IMR-90 (cell line): ENCODE measurements around the gene NCBP2L. TPM values are rescaled to one million over a fixed set of nuclear protein-coding genes. Genes with fewer than 3 reads are reported as not detected.

Source experiments
- ATAC-seq: fragments of 200-7000 bp; cut with Tn5 transposase; 2 replicates; pipeline ENCODE4 v1.9.1; 2020; ENCODE audit warnings: low read depth, mild to moderate bottlenecking, moderate library complexity
- BruUV-seq: library from RNA; stranded (reverse); fragments of 400-500 nt; replicated peaks from 2 replicates; lab custom pipeline; 2021; lab: Mats Ljungman, UMichigan
- CTCF ChIA-PET: fragments of 300-600 bp; formaldehyde crosslinking; extraction: SDS; loops from one replicate; lab custom pipeline; 2021; ENCODE audit warnings: antibody characterized with exemption; lab: Yijun Ruan, JAX
- POLR2A ChIA-PET: fragments of 300-600 bp; sonication (Branson Sonifier 250); formaldehyde crosslinking; loops from one replicate; lab custom pipeline; 2022; ENCODE audit warnings: antibody characterized with exemption; ENCODE audit not compliant: unreplicated experiment; lab: Charles Lee
- DNase-seq: peaks from one replicate; pipeline ENCODE4 v3.0.0; 2013
- H2AFZ ChIP-seq: replicated peaks from 2 replicates; pipeline ENCODE3; 2013; ENCODE audit warnings: low read length, mild to moderate bottlenecking; ENCODE audit not compliant: poor library complexity
- H2AK5ac ChIP-seq: 2 replicates; pipeline ENCODE4 v1.6.1; 2013; ENCODE audit warnings: low read depth, low read length, inconsistent platforms
- H2AK9ac ChIP-seq: replicated peaks from 2 replicates; pipeline ENCODE3; 2013; ENCODE audit warnings: mild to moderate bottlenecking, low read depth, low read length, moderate library complexity; ENCODE audit not compliant: poor library complexity
- H2BK120ac ChIP-seq: 2 replicates; pipeline ENCODE4 v1.6.1; 2013; ENCODE audit warnings: low read depth, low read length, inconsistent platforms
- H2BK15ac ChIP-seq: 3 replicates; pipeline ENCODE4 v1.6.1; 2013; ENCODE audit warnings: low read depth, low read length, inconsistent platforms
- H2BK20ac ChIP-seq: 2 replicates; pipeline ENCODE4 v1.6.1; 2013; ENCODE audit warnings: low read depth, mild to moderate bottlenecking, inconsistent platforms, low read length, moderate library complexity
- H2BK5ac ChIP-seq: 2 replicates; pipeline ENCODE4 v1.6.1; 2013; ENCODE audit warnings: mild to moderate bottlenecking, low read depth, low read length, inconsistent platforms; ENCODE audit not compliant: poor library complexity, severe bottlenecking
- H3K14ac ChIP-seq: replicated peaks from 2 replicates; pipeline ENCODE4 v1.6.1; 2013; ENCODE audit warnings: low read depth, low read length, inconsistent platforms
- H3K18ac ChIP-seq: 2 replicates; pipeline ENCODE4 v1.6.1; 2013; ENCODE audit warnings: low read depth, low read length, control low read depth
- H3K23ac ChIP-seq: 2 replicates; pipeline ENCODE4 v1.6.1; 2013; ENCODE audit warnings: low read depth, low read length, inconsistent platforms
- H3K27ac ChIP-seq: 2 replicates; pipeline ENCODE4 v1.5.1; 2013; ENCODE audit warnings: mild to moderate bottlenecking, control low read depth, low read length; ENCODE audit not compliant: insufficient read depth
- H3K27me3 ChIP-seq: 2 replicates; pipeline ENCODE4 v1.6.1; 2013; ENCODE audit warnings: low read length; ENCODE audit not compliant: control insufficient read depth, insufficient read depth
- H3K36me3 ChIP-seq: 2 replicates; pipeline ENCODE4 v1.6.1; 2013; ENCODE audit warnings: low read length, mixed read lengths; ENCODE audit not compliant: control insufficient read depth, insufficient read depth
- H3K4ac ChIP-seq: 2 replicates; pipeline ENCODE4 v1.6.1; 2013; ENCODE audit warnings: low read depth, low read length, inconsistent platforms
- H3K4me1 ChIP-seq: 2 replicates; pipeline ENCODE4 v1.6.1; 2013; ENCODE audit warnings: low read length, mixed read lengths; ENCODE audit not compliant: control insufficient read depth, insufficient read depth
- H3K4me2 ChIP-seq: 2 replicates; pipeline ENCODE4 v1.6.1; 2013; ENCODE audit warnings: low read depth, mild to moderate bottlenecking, control low read depth, low read length, moderate library complexity
- H3K4me3 ChIP-seq: 2 replicates; pipeline ENCODE4 v1.5.1; 2013; ENCODE audit warnings: low read depth, mild to moderate bottlenecking, control low read depth, low read length, moderate library complexity; ENCODE audit not compliant: insufficient read depth
- H3K56ac ChIP-seq: 2 replicates; pipeline ENCODE4 v1.6.1; 2013; ENCODE audit warnings: low read length, inconsistent platforms; ENCODE audit not compliant: insufficient read depth; ENCODE audit errors: extremely low read depth
- H3K79me1 ChIP-seq, 2 experiments: 2 replicates each; pipeline ENCODE4 v1.6.1; 2013; ENCODE audit warnings: low read length in 2 of 2, inconsistent platforms in 1 of 2, low read depth in 1 of 2
- H3K9ac ChIP-seq: 2 replicates; pipeline ENCODE4 v1.6.1; 2013; ENCODE audit warnings: low read depth, low read length, control low read depth
- H3K9me1 ChIP-seq: 2 replicates; pipeline ENCODE4 v1.6.1; 2013; ENCODE audit warnings: low read length, inconsistent platforms; ENCODE audit not compliant: insufficient read depth
- H3K9me3 ChIP-seq: 2 replicates; pipeline ENCODE4 v1.6.1; 2013; ENCODE audit warnings: low read length; ENCODE audit not compliant: control insufficient read depth, insufficient read depth
- H4K20me1 ChIP-seq: 2 replicates; pipeline ENCODE4 v1.6.1; 2013; ENCODE audit warnings: low read length, inconsistent platforms; ENCODE audit not compliant: insufficient read depth
- H4K5ac ChIP-seq: 2 replicates; pipeline ENCODE4 v1.6.1; 2013; ENCODE audit warnings: mild to moderate bottlenecking, low read depth, low read length, control low read depth
- H4K8ac ChIP-seq, 2 experiments: 2 replicates each; pipeline ENCODE4 v1.6.1; 2013; ENCODE audit warnings: low read depth in 2 of 2, low read length in 2 of 2, control low read depth in 1 of 2, inconsistent platforms in 1 of 2
- H4K91ac ChIP-seq: 2 replicates; pipeline ENCODE4 v1.6.1; 2013; ENCODE audit warnings: low read depth, low read length, inconsistent platforms; ENCODE audit not compliant: insufficient read depth
- CEBPB ChIP-seq: IDR thresholded peaks from 2 replicates; pipeline ENCODE4 v1.6.1; 2012; ENCODE audit warnings: low read depth, low read length, improper control_type of control experiment
- CHD1 ChIP-seq: IDR thresholded peaks from 2 replicates; pipeline ENCODE4 v1.6.1; 2012; ENCODE audit warnings: low read depth, low read length, improper control_type of control experiment
- ELK1 ChIP-seq: fragments of 150-350 bp; IDR thresholded peaks from 2 replicates; pipeline ENCODE4 v1.6.1; 2016; ENCODE audit warnings: low read depth, mild to moderate bottlenecking, low read length, moderate library complexity, borderline replicate concordance
- FOS ChIP-seq: fragments of 150-350 bp; IDR thresholded peaks from 2 replicates; pipeline ENCODE4 v1.6.1; 2016; ENCODE audit warnings: low read depth, low read length
- MAFK ChIP-seq: IDR thresholded peaks from 2 replicates; pipeline ENCODE4 v1.6.1; 2012; ENCODE audit warnings: low read depth, low read length, improper control_type of control experiment
- POLR2A ChIP-seq: IDR thresholded peaks from 2 replicates; pipeline ENCODE4 v1.6.1; 2012; ENCODE audit warnings: mild to moderate bottlenecking, low read depth, low read length
- RCOR1 ChIP-seq: IDR thresholded peaks from 2 replicates; pipeline ENCODE4 v1.6.1; 2012; ENCODE audit warnings: mild to moderate bottlenecking, low read length, improper control_type of control experiment; ENCODE audit not compliant: insufficient replicate concordance
- RFX5 ChIP-seq: IDR thresholded peaks from 2 replicates; pipeline ENCODE4 v1.8.0; 2012; ENCODE audit warnings: low read depth, mild to moderate bottlenecking, low read length, moderate library complexity
- WGBS, 2 experiments: methylation state at CpG; one replicate each; pipeline versions ENCODE4 v1.1.5 to v1.1.7; 2013; ENCODE audit warnings: missing lambda C conversion rate in 2 of 2; ENCODE audit not compliant: insufficient read length in 1 of 2; ENCODE audit errors: extremely low coverage in 2 of 2; 5-methylcytosine and 5-hydroxymethylcytosine counted together
- dilution Hi-C: fragments of 300-500 bp; cut with HindIII; formaldehyde crosslinking; loops from one replicate; pipeline ENCODE4 v1.14.3; 2018; ENCODE audit warnings: low sequenced_read_pairs; ENCODE audit not compliant: unreplicated experiment
- in situ Hi-C: fragments of 300-500 bp; cut with MboI; formaldehyde crosslinking; loops from 3 replicates; pipeline ENCODE4 v1.14.3; 2019; ENCODE audit warnings: low sequenced_read_pairs, inconsistent platforms, mixed read lengths
- intact Hi-C: fragments of 100-400 bp; cut with micrococcal nuclease; formaldehyde crosslinking; loops from 2 replicates; pipeline ENCODE4 v1.10.0; 2022
- polyA plus RNA-seq, 3 experiments: library from polyadenylated mRNA; depleted of rRNA; stranded (reverse); fragments of >200 nt; gene quantifications; 2 replicates each; pipeline ENCODE4 v1.2.3, GENCODE V29; 2012; ENCODE audit warnings: low replicate concordance in 1 of 3
- total RNA-seq: library from RNA; depleted of rRNA; stranded (reverse); fragments of >200 nt; gene quantifications from 2 replicates; pipeline ENCODE4 v1.2.3, GENCODE V29; 2012

NCBP2L gene
- total and polyA plus RNA-seq, 2 of the 4 experiments (the other 2 are of a cell fraction) = not detected

- TF ChIP-seq RCOR1 (no peak), POLR2A (no peak), FOS (no peak)
Measured at GRCh38 chrX:107776649-107777535, 641 bp upstream of the NCBP2L start (continued).

- ATAC-seq (no peak), DNase-seq (no peak)
- no peak overlapping the region for H4K91ac ChIP-seq
- no peak overlapping the region for H4K8ac ChIP-seq
- H3K4me1 ChIP-seq = no peaks in the 10 kb centered on the region
- H2AK5ac ChIP-seq = no peak overlapping the region
- intact Hi-C loops = no loop called here
- no peak overlapping the region for H3K4me2 ChIP-seq
- H4K20me1 ChIP-seq = no peaks in the 10 kb centered on the region
- no peak overlapping the region for H3K27ac ChIP-seq
- peaks cover under 1% of the 10 kb centered on the region for H3K27me3 ChIP-seq
- H3K9me1 ChIP-seq = no peaks in the 10 kb centered on the region
- H3K4ac ChIP-seq = no peak overlapping the region
- dilution Hi-C loops = no loop called here
- no peak overlapping the region for H3K4me3 ChIP-seq
- H2BK120ac ChIP-seq = no peak overlapping the region
- in situ Hi-C loops = no loop called here
- H3K18ac ChIP-seq = no peak overlapping the region
- no peak overlapping the region for H4K5ac ChIP-seq
- H3K9ac ChIP-seq = no peak overlapping the region
- no peak overlapping the region for H3K56ac ChIP-seq
- H2BK5ac ChIP-seq = no peak overlapping the region
- no peak overlapping the region for H2AFZ ChIP-seq
- POLR2A ChIA-PET = no interaction called here
- H2BK15ac ChIP-seq = no peak overlapping the region
- TF ChIP-seq CEBPB (no peak), RCOR1 (no peak), ELK1 (no peak), RFX5 (no peak), CHD1 (no peak), MAFK (no peak)
- H3K79me1 ChIP-seq = no peaks in the 10 kb centered on the region
- H2BK20ac ChIP-seq = no peak overlapping the region
- H3K14ac ChIP-seq = no peak overlapping the region
- no peaks in the 10 kb centered on the region for H3K36me3 ChIP-seq
- BruUV-seq = no TSS peak
- H2AK9ac ChIP-seq = no peak overlapping the region
- H3K9me3 ChIP-seq = no peaks in the 10 kb centered on the region
- CTCF ChIA-PET = interaction anchor here (0.6 kb wide), 1 partner anchor 112 kb away, joined by 3 read pairs; no protein-coding TSS in a partner anchor
- no peak overlapping the region for H3K23ac ChIP-seq
- WGBS, 2 experiments = 80% methylated on average over 4 of the region's 9 CpGs; no CpG with 5 or more reads in 1 of the 2 experiments
Measured at GRCh38 chrX:107780525-107780924, 3.0 kb downstream of the NCBP2L start.
